HCT116 (cell line): ENCODE data around the gene NOX1. TPM values are rescaled to one million over a fixed set of nuclear protein-coding genes. Genes with fewer than 3 reads are reported as not detected.

ENCODE experiments used
- total RNA-seq: library from RNA; stranded (reverse); gene quantifications from one replicate; pipeline ENCODE4 v1.2.1, GENCODE V29; 2021; ENCODE audit not compliant: unreplicated experiment

Gene NOX1
- total RNA-seq, 1 experiment from 2014 or later = not detected

Other genes starting within 250 kb of the NOX1 start
- 25.0 TPM for gene TSPAN6, start 237.6 kb downstream of the NOX1 start, total RNA-seq
- gene SRPX2, start 230.2 kb downstream of the NOX1 start, total RNA-seq = 2.4 TPM
- 8.8 TPM for gene SYTL4, start 142.2 kb downstream of the NOX1 start, total RNA-seq
- 34.1 TPM for gene CSTF2, start 54.0 kb downstream of the NOX1 start, total RNA-seq
- 0.47 TPM for gene XKRX, start 54.6 kb upstream of the NOX1 start, total RNA-seq
- not detected for gene ARL13A, start 95.3 kb upstream of the NOX1 start, total RNA-seq
- 9.5 TPM for gene TRMT2B, start 177.8 kb upstream of the NOX1 start, total RNA-seq
- gene TMEM35A, start 204.5 kb upstream of the NOX1 start, total RNA-seq = not detected
- gene CENPI, start 223.8 kb upstream of the NOX1 start, total RNA-seq = 15.3 TPM